GM21526 (cell line): ENCODE data around the gene TBXT.

ENCODE experiments used
- ATAC-seq: cut with Tn5 transposase; IDR thresholded peaks from one replicate; pipeline ENCODE4 v1.9.1; 2021; ENCODE audit warnings: moderate library complexity; ENCODE audit not compliant: unreplicated experiment, low FRiP score

The TBXT gene

GRCh38 chr6:166121726-166122125 is 45.9 kb downstream of the TBXT start:
- no peak for ATAC-seq

DNA sequence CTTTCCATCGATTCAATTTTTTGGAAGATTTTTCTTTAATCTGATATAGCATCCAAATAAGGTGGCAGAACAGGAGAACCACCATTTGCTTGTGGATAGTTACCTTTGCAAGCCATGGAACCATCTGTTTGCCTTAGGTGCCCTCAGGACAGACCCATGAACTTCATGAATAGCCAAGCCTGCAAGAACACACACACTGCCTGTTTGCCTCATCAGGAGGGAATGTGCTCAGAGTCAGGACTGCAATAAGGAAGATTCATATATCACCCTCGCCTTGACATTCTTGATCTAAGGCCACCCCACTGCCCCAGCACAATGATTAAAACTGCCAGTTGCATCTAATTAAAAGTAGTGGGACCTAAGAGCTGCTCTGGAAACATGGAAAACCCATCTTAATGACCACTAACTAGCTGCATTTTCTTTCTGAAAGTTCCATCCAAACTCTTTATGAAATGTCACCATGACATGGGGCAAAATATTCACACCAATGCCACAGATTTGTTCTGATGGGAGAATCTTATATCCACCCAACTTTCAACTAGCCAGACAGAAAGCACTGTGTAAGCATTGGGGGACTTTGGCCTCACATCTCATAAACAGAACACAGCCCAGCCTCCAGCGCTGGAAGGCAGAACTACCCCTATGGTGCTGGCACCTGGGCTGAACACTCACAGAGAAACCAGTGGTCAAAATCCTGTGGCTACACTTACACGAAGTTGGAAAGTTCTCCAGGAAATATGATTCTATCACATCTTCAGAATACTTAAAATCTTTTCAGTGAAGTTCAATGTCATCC is 48.3 kb downstream of the TBXT start:
- no peak for ATAC-seq

DNA sequence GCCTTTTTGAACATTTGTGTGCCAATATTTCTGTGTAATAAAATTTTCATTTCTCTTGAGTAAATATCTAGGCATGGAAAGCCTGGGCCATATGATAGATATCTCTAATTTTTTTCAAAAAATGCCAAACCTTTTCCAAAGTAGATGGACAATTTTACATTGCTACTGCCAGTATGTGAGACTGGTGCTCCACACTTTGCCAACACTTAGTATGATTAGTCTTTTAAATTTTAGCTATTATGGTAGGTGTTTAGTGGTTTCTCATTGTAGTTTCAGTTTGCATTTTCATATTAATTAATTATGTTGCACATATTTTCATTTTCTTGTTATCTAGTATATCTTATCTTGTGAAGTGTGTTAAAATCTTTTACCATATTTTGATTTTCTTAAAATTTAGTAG is 52.0 kb downstream of the TBXT start:
- no peak for ATAC-seq

GRCh38 chr6:166112580-166112979 is 55.1 kb downstream of the TBXT start:
- no peak for ATAC-seq

DNA sequence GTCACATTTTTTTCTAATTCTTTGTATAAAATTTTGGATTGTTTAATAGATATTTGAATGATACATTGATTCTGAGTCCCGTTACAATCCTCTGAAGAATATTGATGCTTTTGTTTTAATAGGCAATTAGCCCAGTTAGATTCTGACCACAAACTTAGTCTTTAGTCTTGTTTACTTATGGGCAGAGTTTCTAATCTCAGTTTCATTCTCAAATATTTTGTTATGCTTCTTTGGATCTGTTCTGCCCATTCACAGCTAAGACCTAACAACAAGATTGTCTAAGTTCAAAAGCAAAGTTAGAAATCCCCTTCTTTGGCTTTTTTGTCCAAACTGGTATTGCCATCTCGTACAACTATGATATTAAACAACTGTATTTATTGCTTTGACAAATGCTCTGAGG is 58.0 kb downstream of the TBXT start:
- no peak for ATAC-seq
